ENCODE data around the gene TNFRSF13B.

- TF ChIP-seq EZH2 (IDR thresholded peaks at IDR 0.05; ENCODE audit: borderline replicate concordance, low read depth, low read length, severe bottlenecking) (no peak), POLR2A (IDR thresholded peaks at IDR 0.05; ENCODE audit: low read depth, low read length) (no peak), CTCF (IDR thresholded peaks at IDR 0.05; ENCODE audit: extremely low read depth in 1 of 2, insufficient read depth in 1 of 2, low read depth in 1 of 2, low read length in 2 of 2) (no peak), POLR2AphosphoS5 (IDR thresholded peaks at IDR 0.05; ENCODE audit: insufficient read depth, low read depth, low read length) (no peak), JUN (IDR thresholded peaks at IDR 0.05; ENCODE audit: borderline replicate concordance, insufficient read depth, insufficient read length, low read depth) (no peak), MYC (IDR thresholded peaks at IDR 0.05; ENCODE audit: low read depth, low read length) (no peak), FOS (IDR thresholded peaks at IDR 0.05; ENCODE audit: borderline replicate concordance, insufficient read depth, low read length) (no peak)
- TF ChIP-seq, protein P1, sequence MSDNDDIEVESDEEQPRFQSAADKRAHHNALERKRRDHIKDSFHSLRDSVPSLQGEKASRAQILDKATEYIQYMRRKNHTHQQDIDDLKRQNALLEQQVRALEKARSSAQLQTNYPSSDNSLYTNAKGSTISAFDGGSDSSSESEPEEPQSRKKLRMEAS (IDR thresholded peaks at IDR 0.05; ENCODE audit: insufficient read depth, insufficient read length) = no peak
Observed at GRCh38 chr17:17018612-17019429, 46.9 kb upstream of the TNFRSF13B start.
